Activated CD4-positive, alpha-beta T cell treated with anti-CD3 and anti-CD28 coated beads for 36 hours (primary cell): Measurements from ENCODE around the gene IRX1. TPM values are rescaled to one million over a fixed set of nuclear protein-coding genes. Genes with fewer than 3 reads are reported as not detected.

ENCODE experiments used
- ATAC-seq: fragments of 200-7000 bp; cut with Tn5 transposase; one replicate; pipeline ENCODE4 v1.10.0; 2021; ENCODE audit warnings: mild to moderate bottlenecking, moderate library complexity
- CTCF ChIA-PET: fragments of 350-600 bp; sonication (Branson Sonifier 250); formaldehyde crosslinking; loops from one replicate; lab custom pipeline; 2021; ENCODE audit warnings: antibody characterized with exemption; lab: Charles Lee
- POLR2A ChIA-PET: fragments of 350-600 bp; sonication (Branson Sonifier 250); formaldehyde crosslinking; loops from one replicate; lab custom pipeline; 2021; ENCODE audit warnings: antibody characterized with exemption, inconsistent platforms; lab: Charles Lee
- DNase-seq: peaks from one replicate; pipeline ENCODE4 v3.0.0-alpha.2; 2020
- H3K27ac Mint-ChIP-seq: one replicate; pipeline ENCODE4 v1.8.0; 2021; ENCODE audit warnings: mixed read lengths
- H3K27me3 Mint-ChIP-seq: one replicate; pipeline ENCODE4 v1.8.0; 2021; ENCODE audit warnings: mixed read lengths
- H3K36me3 Mint-ChIP-seq: one replicate; pipeline ENCODE4 v1.8.0; 2021; ENCODE audit warnings: low read depth, mixed read lengths
- H3K4me1 Mint-ChIP-seq: one replicate; pipeline ENCODE4 v1.8.0; 2021; ENCODE audit warnings: mixed read lengths
- H3K4me3 Mint-ChIP-seq: one replicate; pipeline ENCODE4 v1.8.0; 2021; ENCODE audit warnings: mild to moderate bottlenecking, moderate library complexity, mixed read lengths
- H3K9me3 Mint-ChIP-seq: one replicate; pipeline ENCODE4 v1.8.0; 2021; ENCODE audit warnings: low read depth, mixed read lengths
- intact Hi-C, 2 experiments: fragments of 100-400 bp; cut with DNase I in 1 of 2; cut with micrococcal nuclease in 1 of 2; formaldehyde crosslinking; loops; one replicate each; pipeline versions ENCODE4 v1.14.2 to v1.15.1; 2022 to 2024; cut with DNase I, micrococcal nuclease
- total RNA-seq, 2 experiments: library from RNA; stranded (reverse); gene quantifications; one replicate each; pipeline ENCODE4 v1.2.3, GENCODE V29; 2021

Gene IRX1
- total RNA-seq, 2 experiments from 2014 or later = not detected

DNA sequence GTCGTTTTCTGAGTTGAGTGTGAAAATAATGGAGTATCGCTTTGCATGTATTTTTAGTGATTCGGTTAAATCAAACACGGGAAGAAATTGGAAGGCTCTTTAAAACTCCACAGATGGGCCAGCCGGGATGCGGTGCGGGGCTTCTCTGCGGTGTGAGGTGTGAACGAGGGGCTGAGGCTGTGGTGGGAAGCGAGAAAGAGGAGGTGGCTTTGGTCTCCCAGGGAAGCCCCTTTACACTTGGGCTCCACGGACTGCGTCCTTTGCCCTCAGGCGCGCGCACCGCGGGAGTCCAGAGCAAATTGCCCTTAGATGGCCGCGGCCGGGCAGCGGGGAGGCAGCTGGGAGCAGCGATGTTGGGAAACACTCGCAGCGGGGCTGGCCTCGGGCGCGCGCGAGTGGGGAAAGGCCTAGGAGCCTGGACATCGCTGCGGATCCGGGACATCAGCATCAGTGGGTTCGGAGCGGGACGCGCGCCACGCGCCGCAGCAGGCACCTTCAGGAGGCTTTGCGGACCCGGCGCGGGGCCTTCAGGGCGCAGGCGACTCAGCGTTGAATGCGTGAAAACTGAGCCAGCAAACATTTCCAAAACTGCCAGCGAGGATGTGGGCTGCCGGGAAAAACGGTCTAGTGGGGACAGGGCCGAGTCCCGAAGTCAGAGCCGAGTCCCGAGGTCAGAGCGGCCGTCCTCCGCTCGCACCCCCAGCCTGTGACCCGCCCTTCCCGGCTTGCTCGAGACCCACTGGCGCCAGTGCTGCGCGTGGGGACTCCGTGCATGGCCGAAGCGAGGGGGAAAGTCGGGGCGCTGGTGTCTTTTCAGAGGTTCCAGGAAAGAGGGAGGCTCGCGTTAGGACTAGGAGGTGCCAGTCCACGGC, 6.5 kb downstream of the IRX1 start:
- ChIA-PET CTCF (interaction anchor here (0.6 kb wide), 1 partner anchor 9 kb away, joined by 3 read pairs; no protein-coding TSS in a partner anchor), POLR2A (no interaction called here)
- ATAC-seq (no peak), DNase-seq (no peak)
- no peaks in the 10 kb centered on the region for H3K9me3 Mint-ChIP-seq
- no peak overlapping the region for H3K27ac Mint-ChIP-seq
- intact Hi-C loops = loop anchor here (5.0 kb wide), 2 partner anchors 485 to 850 kb away; partner anchors contain the start of gene IRX2 (in 1 of the 2)
- peaks cover 63% of the 10 kb centered on the region for H3K27me3 Mint-ChIP-seq
- H3K4me1 Mint-ChIP-seq = peaks cover 8% of the 10 kb centered on the region
- H3K4me3 Mint-ChIP-seq = no peak overlapping the region
- peaks cover 1% of the 10 kb centered on the region for H3K36me3 Mint-ChIP-seq

GRCh38 chr5:3602785-3603502, 7.3 kb downstream of the IRX1 start:
- peaks cover 61% of the 10 kb centered on the region for H3K27me3 Mint-ChIP-seq
- ChIA-PET CTCF (interaction anchor here (0.6 kb wide), 1 partner anchor 9 kb away, joined by 3 read pairs; no protein-coding TSS in a partner anchor), POLR2A (no interaction called here)
- H3K9me3 Mint-ChIP-seq = no peaks in the 10 kb centered on the region
- H3K27ac Mint-ChIP-seq = no peak overlapping the region
- intact Hi-C loops = loop anchor here (5.0 kb wide), 2 partner anchors 486 to 851 kb away; partner anchors contain the start of gene IRX2 (in 1 of the 2)
- H3K36me3 Mint-ChIP-seq = peaks cover 1% of the 10 kb centered on the region
- H3K4me1 Mint-ChIP-seq = peaks cover 8% of the 10 kb centered on the region
- peak; percentile 52 for DNase-seq
- ATAC-seq = no peak
- no peak overlapping the region for H3K4me3 Mint-ChIP-seq

DNA sequence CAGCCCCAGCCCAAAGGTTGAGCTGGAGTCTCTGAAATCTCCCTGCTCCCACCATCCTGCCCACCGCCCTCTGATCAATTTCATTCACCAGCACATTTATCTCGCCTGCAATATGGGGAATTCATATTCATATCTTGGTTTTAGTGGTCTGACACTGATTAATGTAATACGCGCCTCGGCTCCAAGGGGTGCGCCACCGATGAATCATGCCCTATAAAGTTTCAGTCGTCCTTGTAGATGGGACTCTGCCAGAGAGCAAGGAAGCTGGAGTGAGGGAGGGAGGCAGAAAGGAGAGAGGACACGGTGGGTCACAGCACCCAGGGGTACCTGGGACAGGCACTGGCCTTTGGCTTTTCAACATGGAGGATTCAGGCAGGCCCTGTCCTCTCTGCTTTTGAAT, 8.9 kb downstream of the IRX1 start:
- DNase-seq (no peak), ATAC-seq (no peak)
- no peaks in the 10 kb centered on the region for H3K9me3 Mint-ChIP-seq
- intact Hi-C loops = loop anchor here (5.0 kb wide), 2 partner anchors 487 to 852 kb away; partner anchors contain the start of gene IRX2 (in 1 of the 2)
- ChIA-PET POLR2A (no interaction called here), CTCF (no interaction called here)
- H3K27me3 Mint-ChIP-seq = peaks cover 54% of the 10 kb centered on the region
- H3K4me1 Mint-ChIP-seq = peaks cover 6% of the 10 kb centered on the region
- peaks cover 1% of the 10 kb centered on the region for H3K36me3 Mint-ChIP-seq
- H3K27ac Mint-ChIP-seq = no peak overlapping the region
- no peak overlapping the region for H3K4me3 Mint-ChIP-seq

DNA sequence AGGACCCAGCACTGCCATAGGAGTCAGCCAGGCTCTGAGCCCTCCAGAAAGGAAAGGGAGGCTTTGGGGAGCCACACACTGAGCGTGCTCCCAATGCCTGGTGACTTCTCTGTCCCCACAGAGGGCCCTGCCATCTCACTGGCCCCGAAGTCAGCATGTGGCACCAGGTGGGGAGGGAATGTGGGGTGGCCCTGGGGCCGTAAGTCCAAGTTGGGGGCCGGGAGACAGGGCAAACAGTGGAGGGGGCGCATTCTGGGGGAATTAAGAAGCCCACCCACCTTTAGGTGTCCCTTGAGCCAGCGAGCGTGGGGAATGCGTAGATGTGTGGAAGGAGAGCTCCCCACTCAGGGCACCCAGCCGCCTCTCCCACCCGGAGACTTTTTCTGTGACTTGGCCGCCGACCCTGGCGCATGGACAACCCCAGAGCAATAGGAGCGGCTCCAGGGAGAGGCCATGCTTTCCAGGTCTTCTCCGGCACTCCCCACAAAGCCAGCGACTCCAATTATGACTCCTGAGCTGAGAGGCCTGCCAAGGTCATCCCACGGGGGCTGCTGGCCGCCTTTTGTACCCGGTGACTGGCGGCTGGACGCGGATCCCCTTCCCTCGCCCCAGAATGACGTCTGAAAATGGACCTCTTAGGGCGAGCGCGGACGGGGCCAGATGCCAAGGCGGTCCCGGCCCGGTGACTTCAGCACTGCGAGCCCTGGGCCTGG, 9.8 kb downstream of the IRX1 start:
- ATAC-seq = no peak
- H3K27me3 Mint-ChIP-seq = peaks cover 56% of the 10 kb centered on the region
- intact Hi-C loops = no loop called here
- H3K9me3 Mint-ChIP-seq = no peaks in the 10 kb centered on the region
- POLR2A ChIA-PET = no interaction called here
- DNase-seq = no peak
- H3K4me3 Mint-ChIP-seq = no peak overlapping the region
- H3K27ac Mint-ChIP-seq = no peak overlapping the region
- H3K36me3 Mint-ChIP-seq = peaks cover 1% of the 10 kb centered on the region
- H3K4me1 Mint-ChIP-seq = peaks cover 6% of the 10 kb centered on the region
- CTCF ChIA-PET = no interaction called here

- intact Hi-C loops = no loop called here
- H3K36me3 Mint-ChIP-seq = peaks cover under 1% of the 10 kb centered on the region
- H3K9me3 Mint-ChIP-seq = no peaks in the 10 kb centered on the region
- H3K27ac Mint-ChIP-seq = no peak overlapping the region
- H3K4me3 Mint-ChIP-seq = no peak overlapping the region
- ChIA-PET CTCF (no interaction called here), POLR2A (no interaction called here)
- peaks cover 4% of the 10 kb centered on the region for H3K4me1 Mint-ChIP-seq
- DNase-seq (no peak), ATAC-seq (no peak)
- H3K27me3 Mint-ChIP-seq = peaks cover 51% of the 10 kb centered on the region
Measured at GRCh38 chr5:3606121-3606831, 10.6 kb downstream of the IRX1 start.

DNA sequence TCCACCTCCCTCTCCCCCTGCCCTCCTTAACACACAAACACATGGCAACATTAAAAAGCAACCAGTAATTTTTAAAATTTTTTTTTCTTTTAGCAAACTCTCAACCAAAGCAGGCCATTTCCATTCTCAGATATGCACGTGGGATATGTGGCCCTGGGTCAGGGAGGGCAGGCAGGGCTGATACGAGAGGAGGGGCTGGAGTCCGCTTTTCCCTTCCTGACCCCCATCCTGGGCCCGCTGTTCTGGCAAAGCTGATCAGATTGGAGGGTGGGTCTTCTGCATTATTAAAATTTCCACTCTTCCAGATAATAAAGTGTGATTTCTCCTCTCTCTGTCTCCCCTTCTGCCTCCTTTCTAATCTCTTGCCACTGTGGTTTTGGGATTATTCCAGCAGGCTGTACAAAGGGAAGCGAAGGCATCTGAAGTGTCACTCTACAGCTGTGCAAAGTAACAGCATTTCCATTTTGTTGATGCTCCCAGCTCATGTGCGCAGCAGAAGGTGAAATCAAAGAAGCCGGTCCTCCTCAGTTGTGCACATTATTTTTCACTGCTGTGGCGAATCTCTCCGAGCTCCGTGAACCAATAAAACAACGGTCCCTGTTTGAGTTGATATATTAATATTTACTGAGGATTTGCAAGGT, 12.0 kb downstream of the IRX1 start:
- H3K27ac Mint-ChIP-seq = no peak overlapping the region

GRCh38 chr5:3609120-3609681, 13.6 kb downstream of the IRX1 start:
- no peak overlapping the region for H3K4me3 Mint-ChIP-seq
- peaks cover 26% of the 10 kb centered on the region for H3K27me3 Mint-ChIP-seq
- no peaks in the 10 kb centered on the region for H3K9me3 Mint-ChIP-seq
- H3K27ac Mint-ChIP-seq = no peak overlapping the region
- ChIA-PET POLR2A (no interaction called here), CTCF (no interaction called here)
- intact Hi-C loops = no loop called here
- no peak for ATAC-seq
- no peaks in the 10 kb centered on the region for H3K4me1 Mint-ChIP-seq
- DNase-seq = no peak
- no peaks in the 10 kb centered on the region for H3K36me3 Mint-ChIP-seq

More for the DNA sequence above, 12.0 kb downstream of the IRX1 start:
- ChIA-PET CTCF (no interaction called here), POLR2A (no interaction called here)
- no peak for ATAC-seq
- Mint-ChIP-seq H3K27me3 (peaks cover 39% of the 10 kb centered on the region), H3K4me1 (no peaks in the 10 kb centered on the region), H3K4me3 (no peak overlapping the region), H3K36me3 (no peaks in the 10 kb centered on the region), H3K9me3 (no peaks in the 10 kb centered on the region)
- intact Hi-C loops = no loop called here
- no peak for DNase-seq

- no peaks in the 10 kb centered on the region for H3K9me3 Mint-ChIP-seq
Measured at GRCh38 chr5:3612591-3613042, 17.0 kb downstream of the IRX1 start.

GRCh38 chr5:3613726-3614125, 18.1 kb downstream of the IRX1 start:
- DNase-seq (no peak), ATAC-seq (no peak)
- H3K4me3 Mint-ChIP-seq = no peak overlapping the region
- CTCF ChIA-PET = no interaction called here
- H3K27ac Mint-ChIP-seq = no peak overlapping the region
- no peaks in the 10 kb centered on the region for H3K4me1 Mint-ChIP-seq
- H3K27me3 Mint-ChIP-seq = peaks cover 5% of the 10 kb centered on the region
- POLR2A ChIA-PET = interaction anchor here (0.6 kb wide), 1 partner anchor 711 kb away, joined by 3 read pairs; no protein-coding TSS in a partner anchor
- H3K36me3 Mint-ChIP-seq = no peaks in the 10 kb centered on the region
- H3K9me3 Mint-ChIP-seq = no peaks in the 10 kb centered on the region
- intact Hi-C loops = no loop called here

More at GRCh38 chr5:3612591-3613042, 17.0 kb downstream of the IRX1 start:
- peaks cover 12% of the 10 kb centered on the region for H3K27me3 Mint-ChIP-seq
- DNase-seq (no peak), ATAC-seq (no peak)
- intact Hi-C loops = no loop called here
- no peaks in the 10 kb centered on the region for H3K36me3 Mint-ChIP-seq
- H3K4me1 Mint-ChIP-seq = no peaks in the 10 kb centered on the region
- CTCF ChIA-PET = no interaction called here
- POLR2A ChIA-PET = no interaction called here
- no peak overlapping the region for H3K4me3 Mint-ChIP-seq
- H3K27ac Mint-ChIP-seq = no peak overlapping the region

- CTCF ChIA-PET = no interaction called here
- H3K4me3 Mint-ChIP-seq = no peak overlapping the region
- H3K4me1 Mint-ChIP-seq = no peaks in the 10 kb centered on the region
- no peak for DNase-seq
- H3K36me3 Mint-ChIP-seq = no peaks in the 10 kb centered on the region
- no peaks in the 10 kb centered on the region for H3K9me3 Mint-ChIP-seq
- H3K27me3 Mint-ChIP-seq = no peaks in the 10 kb centered on the region
- intact Hi-C loops = no loop called here
- no peak for ATAC-seq
- POLR2A ChIA-PET = no interaction called here
- no peak overlapping the region for H3K27ac Mint-ChIP-seq
Measured at GRCh38 chr5:3615217-3615616, 19.6 kb downstream of the IRX1 start.
